ENCODE results near the gene GTF3C4.

GTF3C4 gene

GRCh38 chr9:132732326-132733259 lies 62.3 kb downstream of the GTF3C4 start:
- no peak for DNase-seq (ENCODE audit: low read depth in 2 of 2)

- DNase-seq (ENCODE audit: low read depth in 2 of 2) = no peak
Measured at GRCh38 chr9:132733260-132733815, 63.1 kb downstream of the GTF3C4 start.

- no peak for DNase-seq (ENCODE audit: low read depth in 2 of 2)
Measured at GRCh38 chr9:132739710-132740310, 69.5 kb downstream of the GTF3C4 start.

GRCh38 chr9:132740526-132741309 lies 70.5 kb downstream of the GTF3C4 start:
- no peak for DNase-seq (ENCODE audit: low read depth in 2 of 2)

- no peak for DNase-seq (ENCODE audit: low read depth in 2 of 2)
Measured at GRCh38 chr9:132742821-132743311, 72.6 kb downstream of the GTF3C4 start.

GRCh38 chr9:132743931-132744479 lies 73.7 kb downstream of the GTF3C4 start:
- DNase-seq (ENCODE audit: low read depth in 2 of 2) = no peak
